Activated naive CD4-positive, alpha-beta T cell treated with anti-CD3 and anti-CD28 coated beads for 36 hours (primary cell): ENCODE data around the gene GNG7. TPM values are rescaled to one million over a fixed set of nuclear protein-coding genes. Genes with fewer than 3 reads are reported as not detected.
"Not testable (repeated sequence)": the region's sequence is repeated elsewhere in the genome, so short reads cannot be mapped to it uniquely, and the experiment has no call there.

Experiments
- CTCF ChIA-PET: fragments of 350-600 bp; sonication (Branson Sonifier 250); formaldehyde crosslinking; loops from one replicate; lab custom pipeline; 2021; ENCODE audit warnings: antibody characterized with exemption; lab: Charles Lee
- DNase-seq: peaks from one replicate; pipeline ENCODE4 v3.0.0-alpha.2; 2020
- H3K27ac Mint-ChIP-seq: one replicate; pipeline ENCODE4 v1.8.0; 2021; ENCODE audit warnings: mild to moderate bottlenecking, mixed read lengths
- H3K27me3 Mint-ChIP-seq: one replicate; pipeline ENCODE4 v1.8.0; 2021; ENCODE audit warnings: low read depth, mixed read lengths
- H3K36me3 Mint-ChIP-seq: one replicate; pipeline ENCODE4 v1.8.0; 2021; ENCODE audit warnings: low read depth, mixed read lengths
- H3K4me1 Mint-ChIP-seq: one replicate; pipeline ENCODE4 v1.8.0; 2021; ENCODE audit warnings: low read depth, mixed read lengths
- H3K4me3 Mint-ChIP-seq: one replicate; pipeline ENCODE4 v1.8.0; 2021; ENCODE audit warnings: mild to moderate bottlenecking, moderate library complexity, mixed read lengths
- H3K9me3 Mint-ChIP-seq: one replicate; pipeline ENCODE4 v1.8.0; 2021; ENCODE audit warnings: mixed read lengths
- intact Hi-C: fragments of 100-400 bp; cut with micrococcal nuclease; formaldehyde crosslinking; loops from one replicate; pipeline ENCODE4 v1.15.1; 2023
- total RNA-seq, 2 experiments: library from RNA; stranded (reverse); gene quantifications; one replicate each; pipeline ENCODE4 v1.2.3, GENCODE V29; 2021

The GNG7 gene
- total RNA-seq, 2 experiments from 2014 or later, result 0.74 to 1.1 TPM

GRCh38 chr19:2590630-2591399 lies 111.7 kb downstream of the GNG7 start:
- H3K36me3 Mint-ChIP-seq, result no peaks in the 10 kb centered on the region
- no peaks in the 10 kb centered on the region for H3K27me3 Mint-ChIP-seq
- intact Hi-C loops, result no loop called here
- H3K4me1 Mint-ChIP-seq, result no peaks in the 10 kb centered on the region
- DNase-seq, result no peak
- H3K9me3 Mint-ChIP-seq, result no peaks in the 10 kb centered on the region
- CTCF ChIA-PET, result no interaction called here
- no peak overlapping the region for H3K27ac Mint-ChIP-seq
- no peak overlapping the region for H3K4me3 Mint-ChIP-seq

GRCh38 chr19:2589441-2589840 lies 113.1 kb downstream of the GNG7 start:
- intact Hi-C loops, result no loop called here
- Mint-ChIP-seq H3K27ac (no peak overlapping the region), H3K4me3 (no peak overlapping the region), H3K9me3 (no peaks in the 10 kb centered on the region), H3K4me1 (no peaks in the 10 kb centered on the region), H3K36me3 (no peaks in the 10 kb centered on the region), H3K27me3 (no peaks in the 10 kb centered on the region)
- CTCF ChIA-PET, result interaction anchor here (0.6 kb wide), 1 partner anchor 39 kb away, joined by 3 read pairs; no protein-coding TSS in a partner anchor
- no peak for DNase-seq

- no peaks in the 10 kb centered on the region for H3K4me1 Mint-ChIP-seq
- no peaks in the 10 kb centered on the region for H3K27me3 Mint-ChIP-seq
- H3K9me3 Mint-ChIP-seq, result peaks cover 2% of the 10 kb centered on the region
- intact Hi-C loops, result no loop called here
- no peak for DNase-seq
- CTCF ChIA-PET, result no interaction called here
- no peak overlapping the region for H3K27ac Mint-ChIP-seq
- H3K4me3 Mint-ChIP-seq, result no peak overlapping the region
- H3K36me3 Mint-ChIP-seq, result no peaks in the 10 kb centered on the region
These were observed 114.3 kb downstream of the GNG7 start for GRCh38 chr19:2588081-2588777.

GRCh38 chr19:2587001-2587719 lies 115.3 kb downstream of the GNG7 start:
- intact Hi-C loops, result no loop called here
- H3K4me3 Mint-ChIP-seq, result no peak overlapping the region
- H3K4me1 Mint-ChIP-seq, result no peaks in the 10 kb centered on the region
- no peaks in the 10 kb centered on the region for H3K27me3 Mint-ChIP-seq
- no peak for DNase-seq
- H3K36me3 Mint-ChIP-seq, result no peaks in the 10 kb centered on the region
- no peak overlapping the region for H3K27ac Mint-ChIP-seq
- CTCF ChIA-PET, result interaction anchor here (0.8 kb wide), 1 partner anchor 109 kb away, joined by 4 read pairs; no protein-coding TSS in a partner anchor
- peaks cover 2% of the 10 kb centered on the region for H3K9me3 Mint-ChIP-seq

GRCh38 chr19:2586196-2586595 lies 116.3 kb downstream of the GNG7 start:
- no peak for DNase-seq
- Mint-ChIP-seq H3K9me3 (peaks cover 7% of the 10 kb centered on the region), H3K27me3 (peaks cover 3% of the 10 kb centered on the region), H3K27ac (no peak overlapping the region), H3K36me3 (peaks cover 4% of the 10 kb centered on the region), H3K4me3 (no peak overlapping the region), H3K4me1 (no peaks in the 10 kb centered on the region)
- CTCF ChIA-PET, result interaction anchor here (0.6 kb wide), 1 partner anchor 732 kb away, joined by 3 read pairs; no protein-coding TSS in a partner anchor
- intact Hi-C loops, result no loop called here

- H3K36me3 Mint-ChIP-seq, result peaks cover 4% of the 10 kb centered on the region
- peaks cover 7% of the 10 kb centered on the region for H3K9me3 Mint-ChIP-seq
- H3K4me3 Mint-ChIP-seq, result no peak overlapping the region
- no peaks in the 10 kb centered on the region for H3K4me1 Mint-ChIP-seq
- CTCF ChIA-PET, result interaction anchor here (0.6 kb wide), 1 partner anchor 108 kb away, joined by 4 read pairs; the partner anchor contains the start of gene GADD45B
- intact Hi-C loops, result loop anchor here (5.0 kb wide), 1 partner anchor 53 kb away; no protein-coding TSS in a partner anchor
- no peak overlapping the region for H3K27ac Mint-ChIP-seq
- no peak for DNase-seq
- H3K27me3 Mint-ChIP-seq, result peaks cover 3% of the 10 kb centered on the region
These were observed 118.5 kb downstream of the GNG7 start for GRCh38 chr19:2584002-2584401.

- Mint-ChIP-seq H3K9me3 (peaks cover 7% of the 10 kb centered on the region), H3K4me3 (no peak overlapping the region), H3K4me1 (peaks cover 3% of the 10 kb centered on the region), H3K36me3 (peaks cover 4% of the 10 kb centered on the region), H3K27ac (no peak overlapping the region), H3K27me3 (peaks cover 3% of the 10 kb centered on the region)
- CTCF ChIA-PET, result no interaction called here
- intact Hi-C loops, result loop anchor here (5.0 kb wide), 1 partner anchor 54 kb away; no protein-coding TSS in a partner anchor
- DNase-seq, result no peak
These were observed 119.2 kb downstream of the GNG7 start for GRCh38 chr19:2582984-2583956.

GRCh38 chr19:2580396-2580795 lies 122.1 kb downstream of the GNG7 start:
- H3K4me1 Mint-ChIP-seq, DNase-seq, H3K9me3 Mint-ChIP-seq, H3K27ac Mint-ChIP-seq, H3K4me3 Mint-ChIP-seq, H3K36me3 Mint-ChIP-seq, H3K27me3 Mint-ChIP-seq: not testable (repeated sequence)
- intact Hi-C loops, result loop anchor here (5.0 kb wide), 1 partner anchor 57 kb away; no protein-coding TSS in a partner anchor
- CTCF ChIA-PET, result interaction anchor here (0.5 to 1.7 kb wide), 8 partner anchors 18 to 597 kb away, joined by 3 to 9 read pairs (median 4); no protein-coding TSS in a partner anchor

GRCh38 chr19:2579678-2580280 lies 122.7 kb downstream of the GNG7 start:
- intact Hi-C loops, result loop anchor here (1.0 to 5.0 kb wide), 3 partner anchors 19 to 105 kb away; no protein-coding TSS in a partner anchor
- peaks cover 7% of the 10 kb centered on the region for H3K9me3 Mint-ChIP-seq

GRCh38 chr19:2578901-2579677 lies 123.4 kb downstream of the GNG7 start:
- intact Hi-C loops, result loop anchor here (1.0 to 2.0 kb wide), 2 partner anchors 20 to 105 kb away; no protein-coding TSS in a partner anchor
- H3K36me3 Mint-ChIP-seq, result peaks cover 4% of the 10 kb centered on the region
- DNase-seq, result peak; percentile 80
- no peak overlapping the region for H3K27ac Mint-ChIP-seq
- CTCF ChIA-PET, result interaction anchor here (0.7 to 1.7 kb wide), 12 partner anchors 9 to 106 kb away, joined by 3 to 10 read pairs (median 4); partner anchors contain the start of gene GADD45B
- peaks cover 3% of the 10 kb centered on the region for H3K4me1 Mint-ChIP-seq
- H3K4me3 Mint-ChIP-seq, result peak overlapping the region; percentile 53
- H3K9me3 Mint-ChIP-seq, result peaks cover 14% of the 10 kb centered on the region
- H3K27me3 Mint-ChIP-seq, result peaks cover 3% of the 10 kb centered on the region

More at GRCh38 chr19:2579678-2580280, 122.7 kb downstream of the GNG7 start:
- no peak for DNase-seq
- Mint-ChIP-seq H3K27ac (no peak overlapping the region), H3K36me3 (peaks cover 4% of the 10 kb centered on the region), H3K27me3 (peaks cover 3% of the 10 kb centered on the region), H3K4me1 (peaks cover 3% of the 10 kb centered on the region), H3K4me3 (no peak overlapping the region)
- CTCF ChIA-PET, result interaction anchor here (0.5 to 1.7 kb wide), 11 partner anchors 9 to 596 kb away, joined by 3 to 9 read pairs (median 3); no protein-coding TSS in a partner anchor
